ENCODE data around the gene VSIG10L2. TPM values are rescaled to one million over a fixed set of nuclear protein-coding genes. Genes with fewer than 3 reads are reported as not detected.

VSIG10L2 gene
- total and polyA plus RNA-seq, 12 donors, result 0.15 to 0.38 (median 0.35) TPM; not detected in 9

DNA sequence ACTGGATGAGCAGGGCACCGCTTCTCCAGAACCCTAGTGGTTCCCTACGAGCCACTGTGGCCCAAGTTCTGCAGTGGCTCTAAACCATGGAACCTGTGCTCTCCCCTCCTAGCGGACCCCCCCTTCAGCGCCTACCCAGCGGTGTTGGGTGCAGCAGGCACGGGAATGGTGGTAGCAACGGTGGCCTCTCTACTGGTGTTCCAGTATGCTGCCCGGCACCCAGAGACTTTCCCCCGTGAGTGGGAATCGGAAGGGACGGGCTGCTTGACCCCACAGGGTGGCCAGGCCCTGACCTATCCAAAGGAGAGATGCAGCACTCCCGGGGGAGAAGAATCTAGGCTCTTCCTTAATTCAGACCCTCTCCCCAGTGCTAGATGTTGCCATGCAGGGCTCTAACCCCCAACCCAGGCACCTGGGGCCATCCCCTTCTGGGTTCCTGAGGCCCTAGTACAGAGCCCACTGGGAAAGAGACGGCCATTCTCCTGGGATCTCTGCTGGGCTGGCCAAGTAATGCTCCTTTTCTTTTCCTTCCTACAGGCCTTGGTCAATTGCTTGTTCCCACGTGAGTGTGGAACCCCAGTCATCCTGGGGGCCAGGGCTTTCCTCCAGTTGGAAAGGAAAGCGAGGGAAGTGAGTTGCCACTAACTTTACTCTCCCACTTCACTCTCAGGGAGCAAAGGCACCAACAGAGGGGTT lies 9.2 kb downstream of the VSIG10L2 start:
- H3K4me3 ChIP-seq, result no peak overlapping the region
- 94 to 95% methylated on average over 15 of the region's 15 CpGs for WGBS, 2 donors
- H3K9me3 ChIP-seq, result no peaks in the 10 kb centered on the region
- H3K27ac ChIP-seq, result peak overlapping the region in 1 of 10 donors; percentile 62
- TF ChIP-seq, protein P1, sequence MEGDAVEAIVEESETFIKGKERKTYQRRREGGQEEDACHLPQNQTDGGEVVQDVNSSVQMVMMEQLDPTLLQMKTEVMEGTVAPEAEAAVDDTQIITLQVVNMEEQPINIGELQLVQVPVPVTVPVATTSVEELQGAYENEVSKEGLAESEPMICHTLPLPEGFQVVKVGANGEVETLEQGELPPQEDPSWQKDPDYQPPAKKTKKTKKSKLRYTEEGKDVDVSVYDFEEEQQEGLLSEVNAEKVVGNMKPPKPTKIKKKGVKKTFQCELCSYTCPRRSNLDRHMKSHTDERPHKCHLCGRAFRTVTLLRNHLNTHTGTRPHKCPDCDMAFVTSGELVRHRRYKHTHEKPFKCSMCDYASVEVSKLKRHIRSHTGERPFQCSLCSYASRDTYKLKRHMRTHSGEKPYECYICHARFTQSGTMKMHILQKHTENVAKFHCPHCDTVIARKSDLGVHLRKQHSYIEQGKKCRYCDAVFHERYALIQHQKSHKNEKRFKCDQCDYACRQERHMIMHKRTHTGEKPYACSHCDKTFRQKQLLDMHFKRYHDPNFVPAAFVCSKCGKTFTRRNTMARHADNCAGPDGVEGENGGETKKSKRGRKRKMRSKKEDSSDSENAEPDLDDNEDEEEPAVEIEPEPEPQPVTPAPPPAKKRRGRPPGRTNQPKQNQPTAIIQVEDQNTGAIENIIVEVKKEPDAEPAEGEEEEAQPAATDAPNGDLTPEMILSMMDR (IDR thresholded peaks at IDR 0.05), result no peak
- peaks cover 0 to 6% (median 0%) of the 10 kb centered on the region in 7 donors for H3K27me3 ChIP-seq
- H3K36me3 ChIP-seq, result peaks cover 0 to 6% (median 0%) of the 10 kb centered on the region in 9 donors
- DNase-seq (no peak), ATAC-seq (no peak)
- peaks cover 9 to 31% (median 22%) of the 10 kb centered on the region in 9 donors for H3K4me1 ChIP-seq
- intact Hi-C loops (cut with DNase I), result loop anchor here in 1 of 10 donors (10.0 kb wide), 1 partner anchor 70 kb away; no protein-coding TSS in a partner anchor

DNA sequence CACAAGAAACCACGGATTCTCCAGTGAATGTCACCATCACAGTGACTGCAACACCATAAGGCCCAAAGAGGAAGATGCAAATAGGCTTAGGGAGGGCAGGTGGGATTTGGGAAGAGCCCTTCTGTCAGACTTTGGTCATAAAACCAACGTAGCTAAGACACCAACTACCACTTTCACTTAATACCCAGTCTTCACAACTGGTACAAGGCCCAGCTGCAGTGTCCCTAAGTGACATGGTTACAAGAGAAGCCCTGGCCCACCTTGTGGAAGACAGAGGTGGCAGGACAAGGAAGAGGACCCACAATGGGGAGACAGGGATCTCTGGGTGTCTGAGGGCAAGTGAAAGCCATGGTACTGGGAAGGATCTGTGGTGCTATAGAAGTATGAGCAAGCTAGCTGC lies 10.0 kb downstream of the VSIG10L2 start:
- intact Hi-C loops (cut with DNase I), result loop anchor here in 1 of 10 donors (10.0 kb wide), 1 partner anchor 69 kb away; no protein-coding TSS in a partner anchor
- WGBS, 2 donors, result 99 to 100% methylated on average over 2 of the region's 2 CpGs
- Histone ChIP-seq H3K9me3 (no peaks in the 10 kb centered on the region), H3K27me3 (peaks cover 0 to 6% (median 0%) of the 10 kb centered on the region in 7 donors), H3K36me3 (peaks cover 0 to 14% (median 0%) of the 10 kb centered on the region in 9 donors), H3K27ac (peak overlapping the region in 7 of 10 donors; percentile 15 to 62 (median 35)), H3K4me1 (peaks cover 5 to 27% (median 18%) of the 10 kb centered on the region in 9 donors), H3K4me3 (no peak overlapping the region)
- TF ChIP-seq, protein P1 (IDR thresholded peaks at IDR 0.05), result no peak
- DNase-seq (no peak), ATAC-seq (no peak)

DNA sequence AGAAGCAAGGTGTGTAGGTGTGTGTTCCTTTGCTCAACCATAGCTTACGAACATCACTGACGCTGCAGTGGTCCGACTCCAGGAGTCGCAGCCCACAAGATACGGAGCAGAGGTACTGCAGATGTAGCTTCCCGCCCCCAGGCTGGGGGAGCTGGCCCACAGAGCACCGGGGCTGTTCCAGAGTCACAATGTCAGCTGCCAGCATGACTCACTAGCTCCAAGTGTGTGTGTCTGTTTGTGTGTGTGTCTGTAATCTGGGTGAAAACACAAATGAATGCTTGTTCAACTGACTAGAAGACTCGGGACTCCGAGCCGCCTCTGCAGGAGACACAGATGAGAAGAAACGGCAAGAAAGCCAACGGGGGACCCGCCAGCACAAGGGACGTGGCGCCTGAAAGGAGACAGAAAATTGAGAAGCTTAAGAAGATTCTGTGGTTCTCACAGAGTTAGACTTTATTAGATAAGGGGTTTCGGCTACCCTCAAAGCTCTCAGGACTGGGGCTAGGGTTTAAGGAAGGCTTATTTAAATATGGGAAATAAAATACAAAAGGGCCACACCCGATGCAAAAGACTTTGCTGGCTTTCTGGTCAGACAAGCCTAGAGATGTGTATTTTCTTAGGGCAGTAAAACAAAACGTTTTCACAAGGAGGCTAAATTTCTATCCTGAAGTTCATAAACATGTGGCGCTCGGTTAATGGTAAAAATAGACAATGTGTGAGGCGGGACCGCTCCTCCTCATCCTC lies 10.7 kb downstream of the VSIG10L2 start:
- peaks cover 0 to 21% (median 0%) of the 10 kb centered on the region in 9 donors for H3K36me3 ChIP-seq
- peaks cover 1 to 20% (median 13%) of the 10 kb centered on the region in 9 donors for H3K4me1 ChIP-seq
- intact Hi-C loops (cut with DNase I), result loop anchor here in 1 of 10 donors (10.0 kb wide), 1 partner anchor 68 kb away; no protein-coding TSS in a partner anchor
- peaks cover 0 to under 1% (median 0%) of the 10 kb centered on the region in 11 donors for H3K9me3 ChIP-seq
- H3K27ac ChIP-seq, result peak overlapping the region in 6 of 10 donors; percentile 14 to 62 (median 43)
- TF ChIP-seq, protein P1 (IDR thresholded peaks at IDR 0.05), result peak in 1 of 9 donors; percentile 5
- DNase-seq (peak; percentile 50 to 58), ATAC-seq (peak; percentile 56 to 81 (median 74))
- H3K4me3 ChIP-seq, result no peak overlapping the region
- 78 to 79% methylated on average over 22 of the region's 22 CpGs for WGBS, 2 donors
- peaks cover 0 to 6% (median 0%) of the 10 kb centered on the region in 7 donors for H3K27me3 ChIP-seq

All from heart right ventricle (tissue), 16 donors.